OCI-LY1 (cell line): ENCODE data around the gene CNTNAP5.

ENCODE experiments used
- H2AFZ ChIP-seq: fragments of 200-600 bp; sonication (generic), shearing (Covaris generic); 2 replicates; pipeline ENCODE4 v1.6.0; 2014; ENCODE audit warnings: antibody characterized with exemption, mild to moderate bottlenecking, low read length
- H3F3A ChIP-seq: fragments of 200-600 bp; sonication (generic), shearing (Covaris generic); 2 replicates; pipeline ENCODE4 v1.6.0; 2014; ENCODE audit warnings: mild to moderate bottlenecking, antibody characterized with exemption, low read length, moderate library complexity; ENCODE audit not compliant: insufficient read depth
- H3K27ac ChIP-seq: fragments of 200-600 bp; sonication (generic); 2 replicates; pipeline ENCODE4 v1.5.1; 2014; ENCODE audit warnings: low read length, mixed run types, mild to moderate bottlenecking, low read depth; ENCODE audit not compliant: poor library complexity, severe bottlenecking
- H3K27me3 ChIP-seq: fragments of 200-600 bp; sonication (generic); 2 replicates; pipeline ENCODE4 v1.6.0; 2014; ENCODE audit warnings: antibody characterized with exemption, mild to moderate bottlenecking, low read length, moderate library complexity; ENCODE audit not compliant: insufficient read depth
- H3K36me3 ChIP-seq: fragments of 200-600 bp; sonication (generic); 2 replicates; pipeline ENCODE4 v1.6.1; 2014; ENCODE audit warnings: mild to moderate bottlenecking, antibody characterized with exemption, low read length, moderate library complexity, mixed read lengths; ENCODE audit not compliant: insufficient read depth
- H3K4me1 ChIP-seq: fragments of 200-600 bp; sonication (generic); 2 replicates; pipeline ENCODE4 v1.5.1; 2014; ENCODE audit warnings: mild to moderate bottlenecking, low read length, moderate library complexity; ENCODE audit not compliant: insufficient read depth, severe bottlenecking
- H3K4me2 ChIP-seq: fragments of 200-600 bp; sonication (generic), shearing (Covaris generic); 2 replicates; pipeline ENCODE4 v1.6.1; 2014; ENCODE audit warnings: low read length
- H3K4me3 ChIP-seq: fragments of 200-600 bp; sonication (generic); 2 replicates; pipeline ENCODE4 v1.5.1; 2014; ENCODE audit warnings: low read length, low read depth, mild to moderate bottlenecking, mixed read lengths; ENCODE audit not compliant: poor library complexity, severe bottlenecking
- H3K79me2 ChIP-seq: fragments of 200-600 bp; shearing (Covaris generic); 2 replicates; pipeline ENCODE4 v1.6.1; 2016; ENCODE audit warnings: mixed run types, low read length, mixed read lengths; ENCODE audit not compliant: insufficient read depth
- H3K9ac ChIP-seq: fragments of 200-600 bp; sonication (generic), shearing (Covaris generic); 2 replicates; pipeline ENCODE4 v1.6.1; 2014; ENCODE audit warnings: mild to moderate bottlenecking, low read length, mixed read lengths
- H3K9me2 ChIP-seq: fragments of 200-600 bp; sonication (generic), shearing (Covaris generic); 2 replicates; pipeline ENCODE4 v1.6.1; 2014; ENCODE audit warnings: low read depth, mild to moderate bottlenecking, low read length, mixed read lengths
- H3K9me3 ChIP-seq: fragments of 200-600 bp; shearing (Covaris generic); 2 replicates; pipeline ENCODE4 v1.6.1; 2014; ENCODE audit warnings: low read length, mixed read lengths
- H4K20me1 ChIP-seq: fragments of 200-600 bp; sonication (generic), shearing (Covaris generic); 2 replicates; pipeline ENCODE4 v1.6.0; 2016; ENCODE audit warnings: mild to moderate bottlenecking, low read length; ENCODE audit not compliant: insufficient read depth
- EZH2 ChIP-seq: fragments of 200-600 bp; sonication (generic), shearing (Covaris generic); IDR thresholded peaks from 2 replicates; pipeline ENCODE4 v1.8.0; 2017; ENCODE audit warnings: borderline replicate concordance, mixed run types, mild to moderate bottlenecking, antibody characterized with exemption, low read length, moderate library complexity, mixed read lengths
- TF ChIP-seq, protein P1 (sequence below): fragments of 200-600 bp; sonication (generic), shearing (Covaris generic); IDR thresholded peaks from 2 replicates; pipeline ENCODE4 v1.5.1; 2017; ENCODE audit warnings: mild to moderate bottlenecking, antibody characterized with exemption, low read length, moderate library complexity, mixed read lengths

CNTNAP5 gene

GRCh38 chr2:124136110-124136509 is 111.0 kb downstream of the CNTNAP5 start:
- H3K9me2 ChIP-seq = no peaks in the 10 kb centered on the region
- no peak overlapping the region for H3K4me2 ChIP-seq
- H3F3A ChIP-seq = no peaks in the 10 kb centered on the region
- H3K79me2 ChIP-seq = no peaks in the 10 kb centered on the region
- no peaks in the 10 kb centered on the region for H3K4me1 ChIP-seq
- TF ChIP-seq EZH2 = no peak
- TF ChIP-seq, protein P1, sequence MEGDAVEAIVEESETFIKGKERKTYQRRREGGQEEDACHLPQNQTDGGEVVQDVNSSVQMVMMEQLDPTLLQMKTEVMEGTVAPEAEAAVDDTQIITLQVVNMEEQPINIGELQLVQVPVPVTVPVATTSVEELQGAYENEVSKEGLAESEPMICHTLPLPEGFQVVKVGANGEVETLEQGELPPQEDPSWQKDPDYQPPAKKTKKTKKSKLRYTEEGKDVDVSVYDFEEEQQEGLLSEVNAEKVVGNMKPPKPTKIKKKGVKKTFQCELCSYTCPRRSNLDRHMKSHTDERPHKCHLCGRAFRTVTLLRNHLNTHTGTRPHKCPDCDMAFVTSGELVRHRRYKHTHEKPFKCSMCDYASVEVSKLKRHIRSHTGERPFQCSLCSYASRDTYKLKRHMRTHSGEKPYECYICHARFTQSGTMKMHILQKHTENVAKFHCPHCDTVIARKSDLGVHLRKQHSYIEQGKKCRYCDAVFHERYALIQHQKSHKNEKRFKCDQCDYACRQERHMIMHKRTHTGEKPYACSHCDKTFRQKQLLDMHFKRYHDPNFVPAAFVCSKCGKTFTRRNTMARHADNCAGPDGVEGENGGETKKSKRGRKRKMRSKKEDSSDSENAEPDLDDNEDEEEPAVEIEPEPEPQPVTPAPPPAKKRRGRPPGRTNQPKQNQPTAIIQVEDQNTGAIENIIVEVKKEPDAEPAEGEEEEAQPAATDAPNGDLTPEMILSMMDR = no peak
- no peaks in the 10 kb centered on the region for H3K36me3 ChIP-seq
- no peaks in the 10 kb centered on the region for H4K20me1 ChIP-seq
- H3K4me3 ChIP-seq = no peak overlapping the region
- no peaks in the 10 kb centered on the region for H3K9me3 ChIP-seq
- H3K27ac ChIP-seq = no peak overlapping the region
- no peaks in the 10 kb centered on the region for H3K27me3 ChIP-seq
- H3K9ac ChIP-seq = no peak overlapping the region
- H2AFZ ChIP-seq = no peak overlapping the region

DNA sequence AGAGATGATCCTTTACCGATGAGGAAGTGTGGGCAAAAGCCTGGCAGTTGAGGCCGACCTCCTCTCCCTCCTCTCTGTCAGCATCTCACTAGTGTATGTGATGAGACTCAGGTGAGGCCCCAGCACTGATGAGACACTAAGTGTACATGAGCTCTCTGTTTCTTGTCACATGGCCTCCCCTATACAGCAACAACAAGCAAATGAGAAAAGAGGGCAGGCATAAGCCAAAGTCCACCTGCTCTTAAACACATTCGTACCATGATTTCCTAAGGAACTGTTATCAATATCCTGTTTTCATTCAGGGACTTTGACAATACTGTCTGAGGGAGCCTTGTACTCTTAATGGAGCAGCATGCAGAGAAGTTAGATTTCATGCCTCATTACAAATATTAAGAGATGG is 113.0 kb downstream of the CNTNAP5 start:
- Histone ChIP-seq H3K4me3 (no peak overlapping the region), H3K9me2 (no peaks in the 10 kb centered on the region), H3F3A (no peaks in the 10 kb centered on the region), H4K20me1 (no peaks in the 10 kb centered on the region), H3K4me2 (no peak overlapping the region), H3K4me1 (no peaks in the 10 kb centered on the region), H2AFZ (no peak overlapping the region), H3K79me2 (no peaks in the 10 kb centered on the region), H3K27me3 (no peaks in the 10 kb centered on the region), H3K9ac (no peak overlapping the region), H3K27ac (no peak overlapping the region), H3K36me3 (no peaks in the 10 kb centered on the region), H3K9me3 (no peaks in the 10 kb centered on the region)
- no peak for TF ChIP-seq EZH2
- TF ChIP-seq, protein P1 = no peak

DNA sequence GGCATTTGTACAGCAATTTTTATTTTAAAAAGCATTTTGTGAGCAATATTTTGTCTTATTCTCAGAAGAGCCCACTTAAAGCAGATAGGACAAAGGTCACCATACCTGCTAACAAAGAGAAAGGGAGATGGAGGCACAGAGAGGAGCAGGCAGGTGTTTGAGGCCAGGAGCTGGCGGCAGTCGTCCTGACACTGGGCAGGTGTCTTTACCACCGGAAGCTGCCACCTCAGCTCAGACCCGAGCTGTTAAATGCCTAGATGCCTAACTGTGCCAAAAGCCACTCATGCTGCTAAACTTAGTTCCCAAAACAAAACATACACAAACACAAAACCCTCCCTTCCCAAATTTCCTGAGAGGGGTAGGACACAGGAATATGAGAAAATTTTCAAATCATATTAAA is 120.9 kb downstream of the CNTNAP5 start:
- Histone ChIP-seq H3K9ac (no peak overlapping the region), H3K4me3 (no peak overlapping the region), H3K4me2 (no peak overlapping the region), H2AFZ (no peak overlapping the region), H3K36me3 (no peaks in the 10 kb centered on the region), H3K9me3 (no peaks in the 10 kb centered on the region), H3K27ac (no peak overlapping the region), H3K79me2 (no peaks in the 10 kb centered on the region), H3F3A (no peaks in the 10 kb centered on the region), H3K4me1 (no peaks in the 10 kb centered on the region), H4K20me1 (no peaks in the 10 kb centered on the region), H3K27me3 (no peaks in the 10 kb centered on the region), H3K9me2 (no peaks in the 10 kb centered on the region)
- TF ChIP-seq, protein P1 = no peak
- no peak for TF ChIP-seq EZH2
